Measurements from ENCODE around the gene CENPO.

Gene CENPO

GRCh38 chr2:24816404-24816803, 23.2 kb downstream of the CENPO start:
- DNase-seq (ENCODE audit: low read depth): no peak
- H3K4me3 ChIP-seq (ENCODE audit: low read depth, low read length): no peak overlapping the region
- TF ChIP-seq CTCF (IDR thresholded peaks at IDR 0.05; ENCODE audit: control insufficient read depth, extremely low read depth, insufficient read depth): no peak

GRCh38 chr2:24816884-24817283, 23.7 kb downstream of the CENPO start:
- H3K4me3 ChIP-seq (ENCODE audit: low read depth, low read length): no peak overlapping the region
- no peak for TF ChIP-seq CTCF (IDR thresholded peaks at IDR 0.05; ENCODE audit: control insufficient read depth, extremely low read depth, insufficient read depth)
- no peak for DNase-seq (ENCODE audit: low read depth)

DNA sequence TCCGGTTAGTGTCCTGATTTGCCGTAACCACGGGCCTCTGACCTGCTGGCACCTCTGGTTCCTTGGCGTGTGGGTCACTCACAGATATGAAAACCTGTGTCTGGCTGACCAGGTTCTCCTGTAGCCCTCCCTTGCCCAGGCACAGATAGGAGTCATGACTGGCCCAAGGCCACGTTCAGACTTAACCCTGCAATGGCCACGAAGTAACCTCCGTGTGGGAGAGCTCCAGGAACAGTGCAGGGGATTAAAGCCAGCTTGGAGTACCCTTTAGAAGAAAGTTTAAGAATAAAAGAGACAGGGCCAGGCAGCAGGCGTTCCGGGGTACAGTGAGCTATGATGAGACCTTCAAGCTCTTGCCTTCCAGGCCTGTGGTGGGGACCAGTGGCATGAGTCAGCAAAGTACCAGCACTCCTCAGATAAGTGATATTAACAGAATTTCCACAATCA, 25.5 kb downstream of the CENPO start:
- no peak for DNase-seq (ENCODE audit: low read depth)
- no peak for TF ChIP-seq CTCF (IDR thresholded peaks at IDR 0.05; ENCODE audit: control insufficient read depth, extremely low read depth, insufficient read depth)

DNA sequence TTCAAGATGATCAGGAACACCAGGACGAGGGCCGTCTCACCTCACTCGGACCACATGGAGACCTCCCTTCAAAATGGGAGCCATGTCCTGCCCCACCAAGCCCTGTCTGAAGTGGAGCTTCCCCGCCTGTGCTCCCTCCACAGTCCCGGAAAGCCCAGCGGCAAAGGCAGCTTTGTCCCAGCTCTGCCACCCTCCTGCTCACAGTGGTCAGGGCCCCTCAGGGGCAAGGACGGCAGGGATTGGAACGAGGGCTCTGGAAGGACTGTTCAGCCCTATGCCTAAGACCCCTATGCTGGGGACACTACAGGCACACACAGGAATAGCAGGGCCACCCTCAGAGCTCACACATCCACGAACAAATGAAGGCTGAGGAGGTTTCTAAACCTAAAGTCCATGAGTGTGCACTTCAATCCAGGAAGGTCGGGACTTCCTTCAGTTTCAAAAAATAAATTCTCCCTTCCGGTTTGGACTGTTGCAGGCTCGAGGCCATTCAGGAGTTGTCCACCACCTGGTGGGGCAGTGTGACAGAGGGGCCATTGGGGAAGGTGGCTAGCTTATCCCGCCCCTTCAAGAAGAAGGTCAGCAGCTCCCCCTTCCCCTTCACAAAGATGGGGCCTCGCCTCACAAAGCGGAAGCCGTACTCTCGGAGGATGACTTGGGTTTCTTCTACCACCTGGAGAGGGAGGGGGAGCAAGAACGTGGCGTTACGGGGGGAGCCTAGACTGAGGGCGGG, 26.4 kb downstream of the CENPO start:
- DNase-seq (ENCODE audit: low read depth): no peak
- TF ChIP-seq CTCF (IDR thresholded peaks at IDR 0.05; ENCODE audit: control insufficient read depth, extremely low read depth, insufficient read depth): no peak
- no peak overlapping the region for H3K4me3 ChIP-seq (ENCODE audit: low read depth, low read length)

More for the DNA sequence above, 25.5 kb downstream of the CENPO start:
- H3K4me3 ChIP-seq (ENCODE audit: low read depth, low read length): no peak overlapping the region

- no peak for TF ChIP-seq CTCF (IDR thresholded peaks at IDR 0.05; ENCODE audit: control insufficient read depth, extremely low read depth, insufficient read depth)
These were observed 26.9 kb downstream of the CENPO start for GRCh38 chr2:24820175-24820513.

DNA sequence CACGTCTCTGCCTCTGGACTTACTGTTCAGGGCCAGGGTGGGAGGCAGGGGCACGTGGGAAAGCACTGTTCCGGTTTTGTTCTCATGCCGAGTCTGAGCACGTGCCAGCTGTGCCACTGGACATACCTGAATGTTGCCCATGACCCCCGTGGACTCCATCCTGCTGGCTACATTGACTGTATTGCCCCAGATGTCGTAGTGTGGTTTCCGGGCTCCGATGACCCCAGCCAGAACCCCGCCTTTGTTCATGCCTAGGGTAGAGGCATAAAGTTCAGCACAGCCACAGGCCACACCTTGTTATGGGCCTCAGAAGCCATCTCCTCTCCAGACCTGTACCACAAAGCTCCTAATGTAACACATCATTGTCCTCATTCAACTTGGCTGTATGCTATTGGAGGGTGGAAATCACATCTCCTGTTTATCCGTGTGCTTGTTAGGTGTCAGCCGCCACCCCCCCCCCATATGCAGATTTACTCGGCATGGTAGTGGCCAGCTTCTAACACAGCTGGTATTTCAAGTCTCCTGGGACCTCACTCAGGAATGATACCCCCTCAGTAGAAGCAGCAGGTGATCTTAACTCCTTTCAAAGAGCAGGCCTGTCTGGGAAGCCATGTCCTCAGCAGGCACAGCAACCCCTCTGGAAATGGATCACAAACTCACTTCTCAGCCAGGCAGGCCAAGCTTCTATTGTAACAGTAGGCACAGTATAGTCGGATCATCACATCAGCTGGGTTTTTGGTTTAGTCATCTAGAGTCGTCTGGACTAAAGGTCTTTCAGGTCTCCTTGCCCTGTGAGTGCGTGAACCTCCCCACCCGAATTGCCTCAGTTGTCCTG, 27.6 kb downstream of the CENPO start:
- no peak for TF ChIP-seq CTCF (IDR thresholded peaks at IDR 0.05; ENCODE audit: control insufficient read depth, extremely low read depth, insufficient read depth)
- DNase-seq (ENCODE audit: low read depth): no peak
- no peak overlapping the region for H3K4me3 ChIP-seq (ENCODE audit: low read depth, low read length)

More at GRCh38 chr2:24820175-24820513, 26.9 kb downstream of the CENPO start:
- no peak for DNase-seq (ENCODE audit: low read depth)
- H3K4me3 ChIP-seq (ENCODE audit: low read depth, low read length): no peak overlapping the region
